NCI-H187 (cell line): ENCODE results near the gene ADGRG3.

Source experiments
- DNase-seq, 2 experiments: peaks; one replicate each; lab custom pipeline; 2025; lab: John Stamatoyannopoulos, UW

ADGRG3 gene

GRCh38 chr16:57646388-57647039, 21.6 kb upstream of the ADGRG3 start:
- DNase-seq: no peak

- DNase-seq: no peak
These were observed 20.8 kb upstream of the ADGRG3 start for GRCh38 chr16:57647136-57647875.

- DNase-seq: no peak
These were observed 20.0 kb upstream of the ADGRG3 start for GRCh38 chr16:57648125-57648524.

- peak in 1 of 2 experiments; percentile 46 for DNase-seq
These were observed 19.3 kb upstream of the ADGRG3 start for GRCh38 chr16:57648581-57649442.

GRCh38 chr16:57649443-57649751, 18.7 kb upstream of the ADGRG3 start:
- DNase-seq: no peak

- no peak for DNase-seq
These were observed 18.3 kb upstream of the ADGRG3 start for GRCh38 chr16:57649846-57650245.

- DNase-seq: no peak
These were observed 16.5 kb upstream of the ADGRG3 start for GRCh38 chr16:57651344-57652333.

- no peak for DNase-seq
These were observed 15.2 kb upstream of the ADGRG3 start for GRCh38 chr16:57652695-57653471.

- no peak for DNase-seq
These were observed 14.2 kb upstream of the ADGRG3 start for GRCh38 chr16:57653936-57654335.

- DNase-seq: no peak
These were observed 11.7 kb upstream of the ADGRG3 start for GRCh38 chr16:57656342-57656955.

GRCh38 chr16:57657228-57657627, 10.9 kb upstream of the ADGRG3 start:
- no peak for DNase-seq

- DNase-seq: no peak
These were observed 9.8 kb upstream of the ADGRG3 start for GRCh38 chr16:57658130-57658877.

- no peak for DNase-seq
These were observed 9.0 kb upstream of the ADGRG3 start for GRCh38 chr16:57658878-57659674.

GRCh38 chr16:57660715-57661463, 7.2 kb upstream of the ADGRG3 start:
- DNase-seq: no peak

- no peak for DNase-seq
These were observed 6.6 kb upstream of the ADGRG3 start for GRCh38 chr16:57661510-57661909.

- no peak for DNase-seq
These were observed 5.9 kb upstream of the ADGRG3 start for GRCh38 chr16:57661936-57662906.

GRCh38 chr16:57663436-57663835, 4.7 kb upstream of the ADGRG3 start:
- no peak for DNase-seq
